ENCODE data around the gene CACNA1S.

GRCh38 chr1:201109651-201110050 lies 2.6 kb downstream of the CACNA1S start:
- TF ChIP-seq, protein P1, sequence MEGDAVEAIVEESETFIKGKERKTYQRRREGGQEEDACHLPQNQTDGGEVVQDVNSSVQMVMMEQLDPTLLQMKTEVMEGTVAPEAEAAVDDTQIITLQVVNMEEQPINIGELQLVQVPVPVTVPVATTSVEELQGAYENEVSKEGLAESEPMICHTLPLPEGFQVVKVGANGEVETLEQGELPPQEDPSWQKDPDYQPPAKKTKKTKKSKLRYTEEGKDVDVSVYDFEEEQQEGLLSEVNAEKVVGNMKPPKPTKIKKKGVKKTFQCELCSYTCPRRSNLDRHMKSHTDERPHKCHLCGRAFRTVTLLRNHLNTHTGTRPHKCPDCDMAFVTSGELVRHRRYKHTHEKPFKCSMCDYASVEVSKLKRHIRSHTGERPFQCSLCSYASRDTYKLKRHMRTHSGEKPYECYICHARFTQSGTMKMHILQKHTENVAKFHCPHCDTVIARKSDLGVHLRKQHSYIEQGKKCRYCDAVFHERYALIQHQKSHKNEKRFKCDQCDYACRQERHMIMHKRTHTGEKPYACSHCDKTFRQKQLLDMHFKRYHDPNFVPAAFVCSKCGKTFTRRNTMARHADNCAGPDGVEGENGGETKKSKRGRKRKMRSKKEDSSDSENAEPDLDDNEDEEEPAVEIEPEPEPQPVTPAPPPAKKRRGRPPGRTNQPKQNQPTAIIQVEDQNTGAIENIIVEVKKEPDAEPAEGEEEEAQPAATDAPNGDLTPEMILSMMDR (IDR thresholded peaks at IDR 0.05): no peak
- TF ChIP-seq POLR2A (IDR thresholded peaks at IDR 0.05): no peak
